ENCODE data around the gene MFGE8. TPM values are rescaled to one million over a fixed set of nuclear protein-coding genes. Genes with fewer than 3 reads are reported as not detected.
"Not testable (repeated sequence)": the region's sequence is repeated elsewhere in the genome, so short reads cannot be mapped to it uniquely, and the experiment has no call there.

MFGE8 gene
- total and polyA plus RNA-seq, 8 donors = 6.1 to 34.5 (median 23.8) TPM

DNA sequence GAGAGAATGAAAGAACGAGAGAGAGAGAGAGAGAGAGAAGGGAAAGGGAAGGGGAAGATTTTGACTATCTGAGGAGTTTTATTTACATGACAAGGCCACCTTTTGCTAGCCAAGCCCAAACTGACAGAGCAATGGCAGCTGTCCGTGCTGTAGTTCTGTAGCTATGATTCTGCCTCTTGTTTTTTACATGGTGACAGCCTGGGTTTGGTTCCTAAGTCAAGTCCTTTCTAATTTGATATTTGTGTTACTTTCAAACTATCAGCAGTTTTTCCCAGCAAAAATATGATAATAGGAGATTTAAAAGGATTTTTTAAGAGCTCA, 26.3 kb upstream of the MFGE8 start:
- FAIRE-seq (no peak), DNase-seq (no peak), ATAC-seq (no peak)
- H3K4me3 ChIP-seq = no peak overlapping the region
- no peaks in the 10 kb centered on the region for H3K4me1 ChIP-seq
- TF ChIP-seq, protein P1, sequence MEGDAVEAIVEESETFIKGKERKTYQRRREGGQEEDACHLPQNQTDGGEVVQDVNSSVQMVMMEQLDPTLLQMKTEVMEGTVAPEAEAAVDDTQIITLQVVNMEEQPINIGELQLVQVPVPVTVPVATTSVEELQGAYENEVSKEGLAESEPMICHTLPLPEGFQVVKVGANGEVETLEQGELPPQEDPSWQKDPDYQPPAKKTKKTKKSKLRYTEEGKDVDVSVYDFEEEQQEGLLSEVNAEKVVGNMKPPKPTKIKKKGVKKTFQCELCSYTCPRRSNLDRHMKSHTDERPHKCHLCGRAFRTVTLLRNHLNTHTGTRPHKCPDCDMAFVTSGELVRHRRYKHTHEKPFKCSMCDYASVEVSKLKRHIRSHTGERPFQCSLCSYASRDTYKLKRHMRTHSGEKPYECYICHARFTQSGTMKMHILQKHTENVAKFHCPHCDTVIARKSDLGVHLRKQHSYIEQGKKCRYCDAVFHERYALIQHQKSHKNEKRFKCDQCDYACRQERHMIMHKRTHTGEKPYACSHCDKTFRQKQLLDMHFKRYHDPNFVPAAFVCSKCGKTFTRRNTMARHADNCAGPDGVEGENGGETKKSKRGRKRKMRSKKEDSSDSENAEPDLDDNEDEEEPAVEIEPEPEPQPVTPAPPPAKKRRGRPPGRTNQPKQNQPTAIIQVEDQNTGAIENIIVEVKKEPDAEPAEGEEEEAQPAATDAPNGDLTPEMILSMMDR (IDR thresholded peaks at IDR 0.05) = no peak
- H3K27me3 ChIP-seq = no peaks in the 10 kb centered on the region
- H3K36me3 ChIP-seq = no peaks in the 10 kb centered on the region
- H3K27ac ChIP-seq = no peak overlapping the region
- intact Hi-C loops (cut with DNase I) = no loop called here
- H3K9me3 ChIP-seq = no peaks in the 10 kb centered on the region
- 69 to 76% methylated on average over 2 of the region's 2 CpGs for WGBS, 2 donors

DNA sequence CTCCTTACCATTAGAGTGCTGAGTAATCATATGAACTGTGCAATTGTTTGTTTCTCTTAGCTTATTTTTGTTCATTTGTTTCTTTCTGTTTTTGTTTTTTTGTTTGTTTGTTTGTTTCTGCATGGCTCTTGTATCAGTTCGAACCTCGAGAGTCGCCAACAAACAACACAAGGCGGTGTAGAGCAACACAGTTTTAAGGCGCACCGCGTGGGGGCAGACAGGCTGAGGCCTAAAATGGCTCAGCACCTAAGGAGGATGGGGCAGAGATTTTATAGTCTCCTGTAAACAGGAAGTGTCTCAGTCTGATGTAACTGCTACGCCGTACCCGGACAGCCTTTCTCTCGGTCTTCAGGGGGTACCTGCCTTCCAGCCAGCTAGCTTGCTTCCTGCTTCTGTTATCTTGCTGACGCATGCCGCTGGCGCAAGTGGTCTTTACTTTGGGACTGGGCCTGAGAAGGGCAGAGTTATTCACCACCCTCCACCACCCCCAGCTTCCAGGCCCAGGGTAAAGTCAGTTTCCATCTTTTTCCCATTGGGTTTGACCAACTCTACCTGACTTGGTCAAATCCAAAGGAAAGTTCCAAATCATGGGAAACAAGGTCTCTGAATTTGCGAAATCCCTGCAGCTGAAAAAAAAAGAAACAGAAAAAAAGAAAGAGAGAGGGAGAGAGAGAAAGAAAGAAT, 25.8 kb upstream of the MFGE8 start:
- WGBS, 2 donors = 82 to 89% methylated on average over 15 of the region's 15 CpGs
- Histone ChIP-seq H3K4me1 (no peaks in the 10 kb centered on the region), H3K4me3 (no peak overlapping the region), H3K9me3 (no peaks in the 10 kb centered on the region), H3K27me3 (no peaks in the 10 kb centered on the region), H3K36me3 (no peaks in the 10 kb centered on the region), H3K27ac (no peak overlapping the region)
- intact Hi-C loops (cut with DNase I) = no loop called here
- FAIRE-seq (no peak), DNase-seq (no peak), ATAC-seq (no peak)
- TF ChIP-seq, protein P1 (IDR thresholded peaks at IDR 0.05) = no peak

DNA sequence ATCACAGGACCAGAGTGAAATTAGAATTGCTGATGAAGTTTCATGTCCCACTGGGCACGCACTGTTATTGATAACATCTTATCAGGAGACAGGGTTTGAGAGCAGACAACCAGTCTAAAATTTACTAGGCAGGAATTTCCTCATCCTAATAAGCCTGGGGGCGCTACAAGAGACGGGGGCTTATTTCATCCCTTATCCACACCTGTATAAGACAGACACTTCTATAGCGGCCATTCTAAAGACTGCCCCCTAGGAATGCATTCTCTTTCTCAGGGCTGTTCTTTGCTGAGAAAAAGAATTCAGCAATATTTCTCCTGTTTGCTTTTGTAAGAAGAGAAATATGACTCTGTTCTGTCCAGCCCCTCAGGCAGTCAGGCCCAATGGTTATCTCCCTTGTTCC, 21.3 kb upstream of the MFGE8 start:
- H3K9me3 ChIP-seq; ATAC-seq; H3K4me1 ChIP-seq; H3K27me3 ChIP-seq; H3K4me3 ChIP-seq; intact Hi-C loops (cut with DNase I); FAIRE-seq; H3K36me3 ChIP-seq; DNase-seq; H3K27ac ChIP-seq: not testable (repeated sequence)
- WGBS, 2 donors = 77 to 84% methylated on average over 4 of the region's 4 CpGs

DNA sequence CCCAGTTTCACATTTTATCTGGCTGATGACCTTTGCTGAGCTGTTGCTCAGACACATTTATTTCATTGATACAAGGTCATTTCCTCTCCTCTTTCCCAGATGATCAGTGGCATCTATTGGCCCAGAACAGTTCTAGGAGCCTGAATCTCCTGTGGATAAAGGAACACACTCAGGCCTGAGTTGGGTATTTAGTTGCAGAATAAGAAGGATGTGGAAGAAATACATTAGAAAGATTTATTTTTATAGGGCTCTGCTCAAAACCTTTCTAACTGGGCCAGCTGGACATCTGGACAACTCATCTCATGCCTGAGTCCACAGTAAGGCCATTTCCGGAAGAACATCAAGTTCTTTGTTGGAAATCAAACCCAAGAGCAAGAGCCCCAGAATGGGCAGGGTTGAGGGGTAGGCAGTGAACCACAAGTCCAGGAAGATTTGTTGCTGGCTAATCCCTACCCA, 19.7 kb upstream of the MFGE8 start:
- Histone ChIP-seq H3K27me3 (no peaks in the 10 kb centered on the region), H3K4me1 (no peaks in the 10 kb centered on the region), H3K4me3 (no peak overlapping the region), H3K36me3 (no peaks in the 10 kb centered on the region), H3K9me3 (no peaks in the 10 kb centered on the region), H3K27ac (no peak overlapping the region)
- FAIRE-seq = no peak
- intact Hi-C loops (cut with DNase I) = no loop called here
- 74 to 80% methylated on average over 1 of the region's 1 CpG for WGBS, 2 donors
- DNase-seq = no peak
- TF ChIP-seq, protein P1 (IDR thresholded peaks at IDR 0.05) = no peak
- no peak for ATAC-seq

DNA sequence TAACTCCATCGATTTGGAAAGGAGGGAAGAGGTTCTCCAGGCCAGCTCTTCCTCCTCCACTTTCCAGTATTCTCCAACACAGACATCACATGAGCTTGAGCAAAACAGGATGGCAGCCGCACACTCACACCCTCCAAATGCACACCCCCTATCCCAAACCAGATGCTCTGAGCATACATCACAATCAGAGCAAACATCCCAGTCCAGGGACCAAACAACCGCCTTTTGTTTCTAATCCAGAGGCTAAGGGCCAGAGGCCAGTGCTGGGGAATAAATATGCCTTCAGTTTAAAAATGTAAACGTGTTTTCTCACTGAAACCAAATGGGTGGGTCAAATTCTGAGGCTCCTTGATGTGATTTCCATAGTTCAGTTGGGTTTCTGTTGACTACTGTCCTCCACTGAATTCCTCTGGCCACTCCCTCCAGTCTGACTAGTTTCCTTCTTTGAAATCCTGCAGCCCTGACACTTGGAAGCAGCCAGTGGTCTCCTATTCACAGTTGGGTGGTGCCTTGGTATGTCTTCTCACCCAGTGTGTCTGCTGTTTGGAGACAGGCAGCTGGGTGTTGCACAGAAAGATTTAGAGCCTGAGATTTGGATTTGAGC, 19.2 kb upstream of the MFGE8 start:
- intact Hi-C loops (cut with DNase I) = no loop called here
- H3K27ac ChIP-seq = no peak overlapping the region
- H3K9me3 ChIP-seq = no peaks in the 10 kb centered on the region
- no peaks in the 10 kb centered on the region for H3K36me3 ChIP-seq
- DNase-seq (no peak), ATAC-seq (no peak), FAIRE-seq (no peak)
- 35 to 40% methylated on average over 4 of the region's 4 CpGs for WGBS, 2 donors
- TF ChIP-seq, protein P1 (IDR thresholded peaks at IDR 0.05) = no peak
- no peak overlapping the region for H3K4me3 ChIP-seq
- H3K27me3 ChIP-seq = no peaks in the 10 kb centered on the region
- no peaks in the 10 kb centered on the region for H3K4me1 ChIP-seq

Data from pancreas (tissue), 10 donors.